Mucosa of rectum (tissue), 2 donors: Measurements from ENCODE around the gene FAU.

Experiments
- H3K27ac ChIP-seq, 2 donors: one replicate each; pipeline ENCODE4 v1.7.0; 2013; ENCODE audit warnings: inconsistent platforms in 2 of 2, low read depth in 2 of 2, low read length in 2 of 2
- H3K27me3 ChIP-seq, 2 donors: one replicate each; pipeline ENCODE4 v1.7.0; 2013; ENCODE audit warnings: low read length in 2 of 2; ENCODE audit not compliant: control insufficient read depth in 2 of 2, insufficient read depth in 2 of 2
- H3K36me3 ChIP-seq, 2 donors: one replicate each; pipeline ENCODE4 v1.7.0; 2013; ENCODE audit warnings: low read length in 2 of 2; ENCODE audit not compliant: control insufficient read depth in 2 of 2, insufficient read depth in 2 of 2
- H3K4me1 ChIP-seq, 2 donors: one replicate each; pipeline ENCODE4 v1.7.0; 2013; ENCODE audit warnings: low read length in 2 of 2, mild to moderate bottlenecking in 1 of 2; ENCODE audit not compliant: control insufficient read depth in 2 of 2, insufficient read depth in 2 of 2
- H3K4me3 ChIP-seq, 2 donors: one replicate each; pipeline ENCODE4 v1.7.0; 2013; ENCODE audit warnings: low read length in 2 of 2
- H3K9ac ChIP-seq, 2 donors: one replicate each; pipeline ENCODE4 v1.7.0; 2013; ENCODE audit warnings: low read length in 2 of 2, low read depth in 1 of 2, mild to moderate bottlenecking in 1 of 2
- H3K9me3 ChIP-seq, 2 donors: one replicate each; pipeline ENCODE4 v1.7.0; 2013; ENCODE audit warnings: low read length in 2 of 2; ENCODE audit not compliant: control insufficient read depth in 2 of 2
- donor health status: healthy.
- donor health status: Normal muscosa, but diverticular disease.

FAU gene

DNA sequence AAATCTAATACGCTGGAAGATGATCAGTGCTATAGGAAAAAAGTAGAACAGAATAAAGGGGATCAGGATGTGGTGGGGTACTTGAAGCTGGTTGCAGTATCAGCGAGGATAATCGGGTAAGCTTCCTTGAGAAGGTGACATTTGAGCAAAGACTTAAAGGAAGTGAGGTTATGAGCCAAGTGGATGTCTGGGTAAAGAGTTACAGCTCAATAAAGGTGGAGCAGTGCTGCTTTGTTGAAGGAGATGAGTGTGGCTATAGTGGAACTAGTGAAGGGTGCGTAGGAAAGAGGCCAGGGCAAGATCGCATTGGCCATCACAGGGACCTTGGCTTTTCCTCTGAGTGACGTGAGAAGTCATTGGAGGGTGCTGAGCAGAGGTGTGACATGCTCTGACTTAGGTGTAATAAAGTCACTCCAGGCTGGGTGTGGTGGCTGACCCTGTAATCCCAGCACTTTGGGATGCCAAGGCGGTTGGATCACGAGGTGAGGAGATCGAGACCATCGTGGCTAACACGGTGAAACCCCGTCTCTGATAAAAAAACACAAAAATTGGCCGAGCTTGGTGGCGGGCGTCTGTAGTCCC is 14.7 kb upstream of the FAU start:
- H3K27ac ChIP-seq, result peak overlapping the region; percentile 97 to 100
- H3K9ac ChIP-seq, result peak overlapping the region in 1 of 2 donors; percentile 96
- peaks cover 11 to 14% of the 10 kb centered on the region in 2 donors for H3K36me3 ChIP-seq
- H3K4me1 ChIP-seq, result peaks cover 30 to 38% of the 10 kb centered on the region in 2 donors
- no peaks in the 10 kb centered on the region for H3K9me3 ChIP-seq
- no peaks in the 10 kb centered on the region for H3K27me3 ChIP-seq
- peak overlapping the region in 1 of 2 donors; percentile 23 for H3K4me3 ChIP-seq

DNA sequence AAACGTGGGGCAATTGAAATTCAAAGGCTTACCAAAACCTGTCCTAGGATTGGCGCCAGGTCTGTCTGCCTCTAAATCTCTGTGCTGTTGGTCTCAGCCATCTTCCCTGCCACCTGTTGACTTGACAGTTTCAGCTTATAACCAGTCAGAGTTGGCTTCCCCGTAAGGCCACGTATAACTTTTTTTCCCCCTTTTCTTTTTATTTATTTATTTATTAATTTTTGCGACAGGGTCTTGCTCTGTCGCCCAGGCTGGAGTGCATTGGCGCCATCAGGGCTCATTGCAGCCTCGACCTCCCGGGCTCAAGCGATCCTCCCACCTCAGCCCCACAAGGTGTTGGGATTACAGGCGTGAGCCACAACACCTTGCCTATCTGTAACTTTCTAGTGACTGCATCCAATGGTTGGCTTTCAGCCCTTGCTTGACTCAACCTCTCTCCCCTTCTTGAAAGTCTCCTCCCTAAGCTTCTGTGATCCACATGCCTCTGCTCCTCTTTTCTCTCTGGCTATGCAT is 13.8 kb upstream of the FAU start:
- H3K9me3 ChIP-seq, result no peaks in the 10 kb centered on the region
- peak overlapping the region; percentile 81 to 92 for H3K4me3 ChIP-seq
- peaks cover 30 to 38% of the 10 kb centered on the region in 2 donors for H3K4me1 ChIP-seq
- peaks cover 20 to 23% of the 10 kb centered on the region in 2 donors for H3K36me3 ChIP-seq
- H3K27ac ChIP-seq, result peak overlapping the region; percentile 97 to 100
- peak overlapping the region; percentile 96 to 98 for H3K9ac ChIP-seq
- no peaks in the 10 kb centered on the region for H3K27me3 ChIP-seq

DNA sequence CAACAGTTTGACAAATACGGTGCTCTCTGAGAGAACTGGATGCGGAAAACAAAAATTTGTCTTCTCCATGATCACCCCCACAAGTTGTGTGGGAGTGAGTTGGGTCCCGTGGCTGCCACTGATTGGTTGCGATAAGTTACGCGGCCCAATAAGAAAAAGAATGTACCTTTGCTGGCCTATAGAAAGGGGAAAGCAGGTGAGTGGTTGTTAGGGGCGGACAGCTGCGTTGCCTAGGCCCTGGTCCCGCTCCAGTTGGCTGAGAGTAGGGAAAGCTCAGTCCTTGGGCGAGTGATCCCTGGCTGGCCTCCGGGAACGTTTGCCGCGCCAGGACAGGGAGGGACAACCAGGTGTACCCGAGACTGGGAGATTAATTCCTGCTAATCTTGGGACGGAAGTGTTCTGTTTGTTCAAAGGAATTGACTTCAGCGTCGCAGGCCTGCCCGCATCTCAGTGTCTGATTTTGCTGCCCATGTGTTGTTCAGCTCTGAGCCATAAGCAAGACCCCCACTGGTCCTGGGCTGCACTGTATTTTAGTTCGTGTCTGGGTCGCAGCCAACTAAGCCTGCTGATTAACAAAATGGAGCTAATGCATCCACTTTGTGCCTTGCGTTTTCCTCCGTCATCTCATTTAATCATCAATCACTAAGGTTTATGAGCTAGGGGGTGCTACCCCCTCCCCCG is 13.2 kb upstream of the FAU start:
- Histone ChIP-seq H3K4me1 (peaks cover 30 to 38% of the 10 kb centered on the region in 2 donors), H3K27ac (peak overlapping the region; percentile 97 to 100), H3K27me3 (no peaks in the 10 kb centered on the region), H3K9me3 (no peaks in the 10 kb centered on the region), H3K4me3 (peak overlapping the region; percentile 81 to 92), H3K9ac (peak overlapping the region; percentile 96 to 98), H3K36me3 (peaks cover 24 to 28% of the 10 kb centered on the region in 2 donors)

DNA sequence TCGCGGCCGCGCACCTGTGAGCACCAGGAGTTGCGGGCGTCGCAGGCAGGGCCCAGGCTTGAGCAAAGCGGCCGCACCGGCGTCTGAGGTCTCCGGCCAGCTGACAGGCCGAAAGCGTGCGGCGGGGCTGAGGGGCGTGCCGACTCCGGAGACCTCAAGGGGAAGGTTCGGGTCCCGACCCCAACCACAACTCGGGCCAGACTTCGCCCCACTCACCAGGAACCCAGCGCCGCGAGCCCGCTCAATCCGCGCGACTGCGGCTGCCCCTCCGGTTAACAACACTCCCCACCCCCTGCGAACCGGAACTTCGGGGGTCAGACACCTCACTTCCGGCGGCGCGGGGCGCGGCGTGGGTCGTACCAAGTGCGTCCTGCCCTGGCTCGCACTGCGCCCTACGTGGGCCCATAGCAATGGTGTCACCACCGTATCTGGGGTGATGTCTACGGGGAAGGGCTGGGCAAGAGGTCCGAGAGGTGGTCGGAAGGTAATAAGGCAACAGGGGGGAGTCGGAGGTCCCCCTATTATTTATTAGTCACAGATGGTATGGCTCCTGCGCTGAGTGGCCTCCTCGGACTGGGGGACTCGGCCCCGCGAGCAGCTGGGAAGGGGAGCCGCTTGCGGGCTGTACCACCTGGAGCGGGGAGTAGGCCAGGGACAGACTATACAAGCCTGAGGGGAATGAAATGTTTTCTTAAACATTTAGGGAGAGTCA is 12.5 kb upstream of the FAU start, which contains the start of gene SYVN1:
SYVN1 (minus strand) TSS at position 280 of the 712 bp plus-strand sequence. CDS start 918 bp downstream, outside the sequence.
- peak within 1 kb of the TSS; percentile 96 to 98 for H3K9ac ChIP-seq
- peaks cover 30 to 38% of the 10 kb centered on the region in 2 donors for H3K4me1 ChIP-seq
- peak within 1 kb of the TSS; percentile 81 to 92 for H3K4me3 ChIP-seq
- peaks cover 31 to 35% of the 10 kb centered on the region in 2 donors for H3K36me3 ChIP-seq
- H3K27ac ChIP-seq, result peak within 1 kb of the TSS; percentile 97 to 100
- H3K9me3 ChIP-seq, result no peaks in the 10 kb centered on the region
- no peaks in the 10 kb centered on the region for H3K27me3 ChIP-seq

DNA sequence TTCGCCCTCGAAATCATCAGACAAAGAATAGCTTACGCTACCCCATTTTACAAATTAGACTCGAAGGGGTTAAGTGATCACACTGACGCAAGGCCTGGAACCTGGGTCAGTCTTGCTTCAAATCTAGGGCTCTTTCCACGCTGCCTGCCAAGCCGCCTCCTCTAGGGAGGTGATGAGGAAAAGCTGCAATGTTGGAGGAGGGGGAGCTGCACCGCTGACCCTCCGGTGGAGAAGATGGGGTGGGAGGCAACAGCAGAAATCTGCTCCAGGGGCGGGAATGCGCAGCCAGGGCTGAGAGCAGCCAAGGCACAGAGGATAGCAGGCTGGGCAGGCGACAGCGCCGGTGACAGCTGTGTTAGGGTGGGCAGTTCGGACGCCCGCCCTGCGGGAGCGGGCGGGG is 11.8 kb upstream of the FAU start:
- Histone ChIP-seq H3K36me3 (peaks cover 38 to 42% of the 10 kb centered on the region in 2 donors), H3K9ac (peak overlapping the region; percentile 96 to 98), H3K4me1 (peaks cover 30 to 38% of the 10 kb centered on the region in 2 donors), H3K4me3 (peak overlapping the region; percentile 81 to 92), H3K9me3 (no peaks in the 10 kb centered on the region), H3K27ac (peak overlapping the region; percentile 97 to 100), H3K27me3 (no peaks in the 10 kb centered on the region)

DNA sequence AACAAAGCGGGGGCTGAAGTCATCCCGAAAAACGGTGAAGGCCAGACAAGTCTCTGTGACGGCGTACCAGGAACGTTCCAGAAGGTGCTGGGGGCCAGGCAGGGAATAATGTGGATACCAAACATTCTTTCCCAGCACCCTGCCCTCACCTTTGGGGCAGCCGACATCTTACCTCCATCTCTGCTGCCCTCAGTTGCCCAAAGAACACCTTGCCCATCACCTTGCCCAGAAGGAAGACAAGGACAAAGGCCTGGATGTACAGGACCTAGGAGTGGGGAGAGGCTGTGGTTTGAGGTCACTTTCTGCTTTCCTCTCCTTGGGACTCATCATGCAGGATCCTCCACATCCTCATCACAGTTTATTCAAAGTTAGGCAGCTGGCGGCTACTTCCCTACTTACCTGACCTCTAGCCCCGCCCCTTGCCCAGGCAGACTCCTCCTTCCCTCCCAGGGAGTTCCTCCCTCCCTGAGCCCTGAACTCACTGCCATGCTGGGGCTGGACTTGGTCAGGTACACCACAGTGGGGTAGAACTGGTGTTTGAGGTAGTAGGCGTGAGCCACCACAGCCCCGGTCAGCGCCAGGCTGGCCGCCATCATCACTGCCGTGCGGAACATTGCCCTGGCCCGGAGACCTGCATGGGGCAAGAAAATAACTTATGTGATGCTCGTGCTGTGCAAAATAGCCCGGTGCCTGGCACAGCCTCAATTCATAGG is 11.2 kb upstream of the FAU start:
- peak overlapping the region; percentile 97 to 100 for H3K27ac ChIP-seq
- peaks cover 30 to 38% of the 10 kb centered on the region in 2 donors for H3K4me1 ChIP-seq

DNA sequence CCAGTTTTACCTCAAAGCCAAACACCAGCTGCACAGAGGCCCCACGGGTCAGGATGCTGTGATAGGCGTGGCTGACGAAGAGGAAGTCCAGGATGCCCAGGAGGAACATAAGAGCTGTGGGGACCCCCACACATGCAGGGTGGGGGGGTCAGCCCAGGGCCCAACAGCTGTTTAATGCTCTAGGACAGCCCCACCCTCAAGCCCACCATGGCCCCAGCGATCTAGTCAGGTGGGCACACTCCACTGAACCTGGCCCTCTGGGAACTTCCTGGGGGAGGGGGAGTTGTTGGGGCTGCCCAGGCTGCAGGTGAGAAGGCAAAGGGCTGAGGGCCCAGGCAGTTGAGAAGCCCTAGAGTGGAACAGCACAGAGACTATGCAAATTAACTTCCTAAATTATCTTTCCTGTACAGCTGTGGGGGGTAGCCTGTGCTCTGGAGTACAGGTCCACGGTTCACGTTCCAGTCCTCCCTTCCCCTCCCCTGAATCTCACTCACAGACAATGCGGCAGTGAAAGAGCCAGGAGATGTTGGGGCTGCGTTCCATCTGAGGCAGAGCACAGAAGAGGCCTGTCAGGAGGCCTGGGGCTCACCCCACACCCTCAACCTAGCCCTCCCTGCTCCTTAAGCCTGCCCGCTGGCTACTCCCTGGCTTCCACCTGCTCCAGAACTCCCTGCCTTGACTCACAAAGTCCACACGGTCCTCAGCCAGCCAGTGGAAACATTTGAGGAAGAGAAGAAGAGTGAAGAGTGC is 10.5 kb upstream of the FAU start:
- H3K4me3 ChIP-seq, result peak overlapping the region; percentile 81 to 92
- H3K4me1 ChIP-seq, result peaks cover 30 to 37% of the 10 kb centered on the region in 2 donors
- peaks cover 49 to 54% of the 10 kb centered on the region in 2 donors for H3K36me3 ChIP-seq
- H3K27ac ChIP-seq, result peak overlapping the region in 1 of 2 donors; percentile 100
- no peaks in the 10 kb centered on the region for H3K9me3 ChIP-seq
- peak overlapping the region in 1 of 2 donors; percentile 98 for H3K9ac ChIP-seq
- H3K27me3 ChIP-seq, result no peaks in the 10 kb centered on the region

More for the DNA sequence above, 11.2 kb upstream of the FAU start:
- peak overlapping the region; percentile 96 to 98 for H3K9ac ChIP-seq
- no peaks in the 10 kb centered on the region for H3K27me3 ChIP-seq
- H3K4me3 ChIP-seq, result peak overlapping the region; percentile 81 to 92
- H3K9me3 ChIP-seq, result no peaks in the 10 kb centered on the region
- H3K36me3 ChIP-seq, result peaks cover 44 to 47% of the 10 kb centered on the region in 2 donors

DNA sequence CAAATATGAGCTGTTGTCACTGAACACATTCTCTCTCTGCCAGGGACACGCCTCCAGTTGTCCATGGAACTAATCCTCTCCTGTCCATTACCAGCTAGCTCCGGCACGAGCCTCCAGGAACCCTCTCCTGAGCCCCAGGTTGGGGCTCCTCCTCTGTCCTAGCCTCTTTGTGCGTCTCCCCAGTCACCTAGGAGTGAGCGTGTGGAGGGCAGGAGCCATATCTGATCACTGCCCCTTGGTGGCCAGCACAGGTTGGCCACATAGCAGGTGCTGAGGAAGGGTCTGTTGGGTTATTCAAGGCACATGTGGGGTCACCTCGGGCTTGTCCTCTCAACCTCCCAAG is 9.9 kb upstream of the FAU start:
- Histone ChIP-seq H3K36me3 (peaks cover 51 to 59% of the 10 kb centered on the region in 2 donors), H3K4me1 (peaks cover 30 to 32% of the 10 kb centered on the region in 2 donors), H3K9ac (no peak overlapping the region), H3K4me3 (no peak overlapping the region), H3K27me3 (no peaks in the 10 kb centered on the region), H3K27ac (peak overlapping the region in 1 of 2 donors; percentile 24), H3K9me3 (no peaks in the 10 kb centered on the region)

DNA sequence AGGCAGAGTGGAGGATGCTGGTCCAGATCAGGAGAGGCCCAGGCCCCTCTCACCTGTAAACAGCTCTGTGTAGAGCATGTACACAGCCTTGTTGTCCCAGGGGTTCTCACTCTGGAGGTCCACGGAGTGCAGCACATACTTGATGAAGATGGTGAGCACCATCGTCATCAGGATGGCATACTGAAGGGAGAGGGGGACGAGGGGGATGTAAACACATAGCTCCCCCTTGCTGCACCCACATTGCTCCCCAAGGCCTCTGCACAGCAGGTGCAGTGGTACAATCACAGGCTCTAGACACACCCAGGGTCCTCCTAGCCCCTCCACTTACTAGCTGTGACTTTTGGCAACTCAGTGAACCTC is 9.5 kb upstream of the FAU start:
- Histone ChIP-seq H3K9me3 (no peaks in the 10 kb centered on the region), H3K27me3 (no peaks in the 10 kb centered on the region), H3K4me1 (peaks cover 26 to 27% of the 10 kb centered on the region in 2 donors), H3K27ac (no peak overlapping the region), H3K36me3 (peaks cover 56 to 64% of the 10 kb centered on the region in 2 donors), H3K9ac (no peak overlapping the region), H3K4me3 (no peak overlapping the region)
